Measurements from ENCODE around the gene SPINT1.

- TF ChIP-seq, protein P1, sequence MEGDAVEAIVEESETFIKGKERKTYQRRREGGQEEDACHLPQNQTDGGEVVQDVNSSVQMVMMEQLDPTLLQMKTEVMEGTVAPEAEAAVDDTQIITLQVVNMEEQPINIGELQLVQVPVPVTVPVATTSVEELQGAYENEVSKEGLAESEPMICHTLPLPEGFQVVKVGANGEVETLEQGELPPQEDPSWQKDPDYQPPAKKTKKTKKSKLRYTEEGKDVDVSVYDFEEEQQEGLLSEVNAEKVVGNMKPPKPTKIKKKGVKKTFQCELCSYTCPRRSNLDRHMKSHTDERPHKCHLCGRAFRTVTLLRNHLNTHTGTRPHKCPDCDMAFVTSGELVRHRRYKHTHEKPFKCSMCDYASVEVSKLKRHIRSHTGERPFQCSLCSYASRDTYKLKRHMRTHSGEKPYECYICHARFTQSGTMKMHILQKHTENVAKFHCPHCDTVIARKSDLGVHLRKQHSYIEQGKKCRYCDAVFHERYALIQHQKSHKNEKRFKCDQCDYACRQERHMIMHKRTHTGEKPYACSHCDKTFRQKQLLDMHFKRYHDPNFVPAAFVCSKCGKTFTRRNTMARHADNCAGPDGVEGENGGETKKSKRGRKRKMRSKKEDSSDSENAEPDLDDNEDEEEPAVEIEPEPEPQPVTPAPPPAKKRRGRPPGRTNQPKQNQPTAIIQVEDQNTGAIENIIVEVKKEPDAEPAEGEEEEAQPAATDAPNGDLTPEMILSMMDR (IDR thresholded peaks at IDR 0.05 in 2 of 3, conservative IDR thresholded peaks at IDR 0.05 in 1 of 3; ENCODE audit: borderline replicate concordance in 1 of 3, insufficient read depth in 1 of 3, low read depth in 2 of 3, low read length in 2 of 3) = no peak
- TF ChIP-seq CBX3 (IDR thresholded peaks at IDR 0.05; ENCODE audit: low read depth) (no peak), EZH2 (IDR thresholded peaks at IDR 0.05) (no peak), RAD21 (IDR thresholded peaks at IDR 0.05; ENCODE audit: low read depth) (no peak), CEBPB (IDR thresholded peaks at IDR 0.05; ENCODE audit: low read depth) (no peak), POLR2A (IDR thresholded peaks at IDR 0.05; ENCODE audit: borderline replicate concordance, extremely low read depth, insufficient read depth, insufficient read length) (no peak), ZFX (IDR thresholded peaks at IDR 0.05) (no peak), SIN3A (IDR thresholded peaks at IDR 0.05; ENCODE audit: low read depth) (no peak), POLR2AphosphoS5 (IDR thresholded peaks at IDR 0.05; ENCODE audit: low read depth, low read length) (no peak), EZH2phosphoT487 (IDR thresholded peaks at IDR 0.05; ENCODE audit: borderline replicate concordance) (no peak), YY1 (IDR thresholded peaks at IDR 0.05; ENCODE audit: extremely low read depth, insufficient replicate concordance, low read depth, low read length) (no peak)
- TF ChIP-seq, protein P2, sequence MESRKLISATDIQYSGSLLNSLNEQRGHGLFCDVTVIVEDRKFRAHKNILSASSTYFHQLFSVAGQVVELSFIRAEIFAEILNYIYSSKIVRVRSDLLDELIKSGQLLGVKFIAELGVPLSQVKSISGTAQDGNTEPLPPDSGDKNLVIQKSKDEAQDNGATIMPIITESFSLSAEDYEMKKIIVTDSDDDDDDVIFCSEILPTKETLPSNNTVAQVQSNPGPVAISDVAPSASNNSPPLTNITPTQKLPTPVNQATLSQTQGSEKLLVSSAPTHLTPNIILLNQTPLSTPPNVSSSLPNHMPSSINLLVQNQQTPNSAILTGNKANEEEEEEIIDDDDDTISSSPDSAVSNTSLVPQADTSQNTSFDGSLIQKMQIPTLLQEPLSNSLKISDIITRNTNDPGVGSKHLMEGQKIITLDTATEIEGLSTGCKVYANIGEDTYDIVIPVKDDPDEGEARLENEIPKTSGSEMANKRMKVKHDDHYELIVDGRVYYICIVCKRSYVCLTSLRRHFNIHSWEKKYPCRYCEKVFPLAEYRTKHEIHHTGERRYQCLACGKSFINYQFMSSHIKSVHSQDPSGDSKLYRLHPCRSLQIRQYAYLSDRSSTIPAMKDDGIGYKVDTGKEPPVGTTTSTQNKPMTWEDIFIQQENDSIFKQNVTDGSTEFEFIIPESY (IDR thresholded peaks at IDR 0.05; ENCODE audit: extremely low read depth, insufficient replicate concordance, low read length) = no peak
Observed at GRCh38 chr15:40904552-40905201, 60.8 kb downstream of the SPINT1 start.
